ENCODE measurements around the gene MAML3. TPM values are rescaled to one million over a fixed set of nuclear protein-coding genes. Genes with fewer than 3 reads are reported as not detected.

The MAML3 gene
- polyA plus RNA-seq, 1 donor (not counting 4 experiments of a cell fraction or from before 2014, with no cell fraction given): 0.68 TPM

DNA sequence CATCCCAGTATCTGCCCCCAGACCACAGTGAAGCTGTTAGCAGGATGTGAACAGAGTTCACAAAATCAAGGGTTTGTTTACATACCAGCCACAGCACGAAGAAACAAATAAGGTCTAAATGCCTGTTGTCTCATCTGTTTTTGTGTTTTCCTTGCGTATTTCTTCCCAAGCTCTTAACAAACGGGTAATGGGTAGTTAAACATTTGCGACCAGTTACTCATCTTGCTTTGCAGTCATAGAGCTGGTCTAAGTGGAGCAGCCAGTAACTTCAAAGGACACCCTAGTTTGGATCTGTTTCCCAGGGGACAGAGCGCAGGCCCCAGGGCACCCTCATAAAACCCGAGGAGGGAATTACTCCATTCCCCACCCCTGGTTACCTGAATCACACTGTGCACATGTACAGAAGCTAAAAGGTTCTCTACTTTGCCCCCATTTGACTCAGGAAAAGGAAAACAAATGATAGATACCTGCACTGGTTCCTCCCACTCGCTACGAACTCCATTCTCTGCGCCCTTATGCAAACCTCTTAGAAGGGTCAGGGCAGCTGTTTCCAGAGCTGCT lies 68.8 kb downstream of the MAML3 start:
- H3K27me3 ChIP-seq (ENCODE audit: control insufficient read depth, extremely low read depth, insufficient read depth, low read length): no peaks in the 10 kb centered on the region
- H3K9ac ChIP-seq (ENCODE audit: control insufficient read depth, extremely low read depth, insufficient read depth, low read length): no peak overlapping the region
- H4K20me1 ChIP-seq (ENCODE audit: control insufficient read depth, extremely low read depth, insufficient read depth, low read length): no peaks in the 10 kb centered on the region
- dilution Hi-C loops (cut with MboI; ENCODE audit: extremely low pct_ligation_motif_present, low sequenced_read_pairs): no loop called here
- DNase-seq (ENCODE audit: low read depth, low spot score): no peak
- H3K9me1 ChIP-seq (ENCODE audit: control insufficient read depth, extremely low read depth, insufficient read depth, low read length): no peaks in the 10 kb centered on the region
- no peak overlapping the region for H3K4me2 ChIP-seq (ENCODE audit: control insufficient read depth, extremely low read depth, insufficient read depth, low read depth, low read length)
- H3K79me2 ChIP-seq (ENCODE audit: control insufficient read depth, insufficient read depth, low read length): no peaks in the 10 kb centered on the region
- no peaks in the 10 kb centered on the region for H3K36me3 ChIP-seq (ENCODE audit: control insufficient read depth in 2 of 2, extremely low read depth in 1 of 2, insufficient read depth in 2 of 2, low read length in 2 of 2)
- H2AFZ ChIP-seq (ENCODE audit: control insufficient read depth, low read length): no peak overlapping the region
- TF ChIP-seq, protein P1, sequence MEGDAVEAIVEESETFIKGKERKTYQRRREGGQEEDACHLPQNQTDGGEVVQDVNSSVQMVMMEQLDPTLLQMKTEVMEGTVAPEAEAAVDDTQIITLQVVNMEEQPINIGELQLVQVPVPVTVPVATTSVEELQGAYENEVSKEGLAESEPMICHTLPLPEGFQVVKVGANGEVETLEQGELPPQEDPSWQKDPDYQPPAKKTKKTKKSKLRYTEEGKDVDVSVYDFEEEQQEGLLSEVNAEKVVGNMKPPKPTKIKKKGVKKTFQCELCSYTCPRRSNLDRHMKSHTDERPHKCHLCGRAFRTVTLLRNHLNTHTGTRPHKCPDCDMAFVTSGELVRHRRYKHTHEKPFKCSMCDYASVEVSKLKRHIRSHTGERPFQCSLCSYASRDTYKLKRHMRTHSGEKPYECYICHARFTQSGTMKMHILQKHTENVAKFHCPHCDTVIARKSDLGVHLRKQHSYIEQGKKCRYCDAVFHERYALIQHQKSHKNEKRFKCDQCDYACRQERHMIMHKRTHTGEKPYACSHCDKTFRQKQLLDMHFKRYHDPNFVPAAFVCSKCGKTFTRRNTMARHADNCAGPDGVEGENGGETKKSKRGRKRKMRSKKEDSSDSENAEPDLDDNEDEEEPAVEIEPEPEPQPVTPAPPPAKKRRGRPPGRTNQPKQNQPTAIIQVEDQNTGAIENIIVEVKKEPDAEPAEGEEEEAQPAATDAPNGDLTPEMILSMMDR (optimal IDR thresholded peaks at IDR 0.05 in 1 of 3, IDR thresholded peaks at IDR 0.05 in 1 of 3, conservative IDR thresholded peaks at IDR 0.05 in 1 of 3; ENCODE audit: extremely low read depth in 1 of 3, insufficient read depth in 2 of 3, low read length in 3 of 3): no peak
- TF ChIP-seq EZH2 (IDR thresholded peaks at IDR 0.05; ENCODE audit: low read length): no peak
- H3K4me3 ChIP-seq (ENCODE audit: control insufficient read depth in 2 of 3, extremely low read depth in 1 of 3, insufficient read depth in 2 of 3, low read depth in 1 of 3, low read length in 3 of 3): no peak overlapping the region
- H3K4me1 ChIP-seq (ENCODE audit: control insufficient read depth, extremely low read depth, insufficient read depth, low read length): no peaks in the 10 kb centered on the region
- no peak for FAIRE-seq
- H3K9me3 ChIP-seq (ENCODE audit: control insufficient read depth, low read depth, low read length): no peaks in the 10 kb centered on the region
- no peak overlapping the region for H3K27ac ChIP-seq (ENCODE audit: control insufficient read depth, insufficient read depth, low read length)

DNA sequence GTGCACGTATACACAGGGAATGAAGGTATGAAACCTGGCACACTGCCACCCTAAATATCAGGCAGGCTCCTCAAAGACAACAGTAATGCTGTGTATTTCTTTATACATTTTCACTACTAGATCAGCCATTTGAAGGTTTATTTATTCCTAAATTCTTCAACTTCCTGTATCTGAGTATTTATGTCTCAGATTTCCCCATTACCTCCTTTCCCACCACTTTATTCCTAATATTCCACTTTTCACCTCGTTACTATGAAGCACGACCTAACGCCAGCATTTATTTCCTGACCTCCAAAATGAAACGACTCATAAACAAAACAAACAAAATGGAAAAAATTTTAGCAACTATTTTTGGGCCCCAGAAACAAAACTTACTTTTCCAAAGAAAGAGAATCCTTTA lies 69.6 kb downstream of the MAML3 start:
- Histone ChIP-seq H3K27ac (ENCODE audit: control insufficient read depth, insufficient read depth, low read length) (no peak overlapping the region), H3K9me3 (ENCODE audit: control insufficient read depth, low read depth, low read length) (no peaks in the 10 kb centered on the region), H3K9ac (ENCODE audit: control insufficient read depth, extremely low read depth, insufficient read depth, low read length) (no peak overlapping the region), H4K20me1 (ENCODE audit: control insufficient read depth, extremely low read depth, insufficient read depth, low read length) (no peaks in the 10 kb centered on the region), H3K9me1 (ENCODE audit: control insufficient read depth, extremely low read depth, insufficient read depth, low read length) (no peaks in the 10 kb centered on the region), H3K27me3 (ENCODE audit: control insufficient read depth, extremely low read depth, insufficient read depth, low read length) (no peaks in the 10 kb centered on the region), H3K79me2 (ENCODE audit: control insufficient read depth, insufficient read depth, low read length) (no peaks in the 10 kb centered on the region), H3K4me2 (ENCODE audit: control insufficient read depth, extremely low read depth, insufficient read depth, low read depth, low read length) (no peak overlapping the region), H3K4me3 (ENCODE audit: control insufficient read depth in 2 of 3, extremely low read depth in 1 of 3, insufficient read depth in 2 of 3, low read depth in 1 of 3, low read length in 3 of 3) (no peak overlapping the region), H2AFZ (ENCODE audit: control insufficient read depth, low read length) (no peak overlapping the region), H3K36me3 (ENCODE audit: control insufficient read depth in 2 of 2, extremely low read depth in 1 of 2, insufficient read depth in 2 of 2, low read length in 2 of 2) (no peaks in the 10 kb centered on the region), H3K4me1 (ENCODE audit: control insufficient read depth, extremely low read depth, insufficient read depth, low read length) (no peaks in the 10 kb centered on the region)
- DNase-seq (ENCODE audit: low read depth, low spot score) (no peak), FAIRE-seq (no peak)
- dilution Hi-C loops (cut with MboI; ENCODE audit: extremely low pct_ligation_motif_present, low sequenced_read_pairs): no loop called here
- no peak for TF ChIP-seq EZH2 (IDR thresholded peaks at IDR 0.05; ENCODE audit: low read length)
- TF ChIP-seq, protein P1 (optimal IDR thresholded peaks at IDR 0.05 in 1 of 3, IDR thresholded peaks at IDR 0.05 in 1 of 3, conservative IDR thresholded peaks at IDR 0.05 in 1 of 3; ENCODE audit: extremely low read depth in 1 of 3, insufficient read depth in 2 of 3, low read length in 3 of 3): no peak
